HUES48 (cell line): ENCODE measurements around the gene DERL3.

ENCODE experiments used
- H3K27ac ChIP-seq: one replicate; pipeline ENCODE4 v1.7.0; 2013; ENCODE audit warnings: low read depth, low read length, inconsistent platforms
- H3K27me3 ChIP-seq: 2 replicates; pipeline ENCODE4 v1.6.1; 2013; ENCODE audit warnings: mild to moderate bottlenecking, low read length; ENCODE audit not compliant: control insufficient read depth, insufficient read depth
- H3K36me3 ChIP-seq: 2 replicates; pipeline ENCODE4 v1.6.1; 2013; ENCODE audit warnings: low read length; ENCODE audit not compliant: control insufficient read depth, insufficient read depth
- H3K4me1 ChIP-seq: 2 replicates; pipeline ENCODE4 v1.6.1; 2013; ENCODE audit warnings: mild to moderate bottlenecking, low read length; ENCODE audit not compliant: control insufficient read depth, insufficient read depth
- H3K4me3 ChIP-seq: 2 replicates; pipeline ENCODE4 v1.5.1; 2013; ENCODE audit warnings: mild to moderate bottlenecking, low read depth, low read length
- H3K9ac ChIP-seq: 2 replicates; pipeline ENCODE4 v1.6.1; 2013; ENCODE audit warnings: mild to moderate bottlenecking, low read depth, low read length, moderate library complexity
- H3K9me3 ChIP-seq: 2 replicates; pipeline ENCODE4 v1.6.1; 2013; ENCODE audit warnings: low read length; ENCODE audit not compliant: control insufficient read depth, insufficient read depth

The DERL3 gene

GRCh38 chr22:23786752-23787599 lies 51.8 kb downstream of the DERL3 start, which contains the start of gene SMARCB1:
Gene SMARCB1, plus strand, starts transcription at chr22:23786966. Its CDS starts 204 bp downstream, at chr22:23787170.
- Histone ChIP-seq H3K36me3 (peaks cover 10% of the 10 kb centered on the region; the same call in 1 of the 2 replicates), H3K4me3 (peak within 1 kb of the TSS; percentile 88), H3K27ac (peak within 1 kb of the TSS; percentile 100), H3K4me1 (peaks cover 18% of the 10 kb centered on the region), H3K27me3 (no peaks in the 10 kb centered on the region), H3K9ac (peak within 1 kb of the TSS; percentile 98), H3K9me3 (no peaks in the 10 kb centered on the region)

- H3K27ac ChIP-seq, result peak overlapping the region; percentile 100
- no peaks in the 10 kb centered on the region for H3K27me3 ChIP-seq
- peaks cover 18% of the 10 kb centered on the region for H3K4me1 ChIP-seq
- H3K4me3 ChIP-seq, result peak overlapping the region; percentile 88
- peak overlapping the region; percentile 98 for H3K9ac ChIP-seq
- peaks cover 3% of the 10 kb centered on the region; the same call in 1 of the 2 replicates for H3K36me3 ChIP-seq
- no peaks in the 10 kb centered on the region for H3K9me3 ChIP-seq
Observed at GRCh38 chr22:23786261-23786710, 52.5 kb downstream of the DERL3 start.
